ENCODE data around the gene ZFAND2B.

Gene ZFAND2B

GRCh38 chr2:219206328-219207133 is at the start of gene ZFAND2B:
ZFAND2B (plus strand) TSS chr2:219206782; CDS start chr2:219206988, 206 bp downstream.
- DNase-seq (ENCODE audit: low read depth in 3 of 3): peak; percentile 89 to 93 (median 91)

GRCh38 chr2:219157396-219157795 is 49.2 kb upstream of the ZFAND2B start:
- DNase-seq (ENCODE audit: low read depth in 3 of 3): no peak

DNA sequence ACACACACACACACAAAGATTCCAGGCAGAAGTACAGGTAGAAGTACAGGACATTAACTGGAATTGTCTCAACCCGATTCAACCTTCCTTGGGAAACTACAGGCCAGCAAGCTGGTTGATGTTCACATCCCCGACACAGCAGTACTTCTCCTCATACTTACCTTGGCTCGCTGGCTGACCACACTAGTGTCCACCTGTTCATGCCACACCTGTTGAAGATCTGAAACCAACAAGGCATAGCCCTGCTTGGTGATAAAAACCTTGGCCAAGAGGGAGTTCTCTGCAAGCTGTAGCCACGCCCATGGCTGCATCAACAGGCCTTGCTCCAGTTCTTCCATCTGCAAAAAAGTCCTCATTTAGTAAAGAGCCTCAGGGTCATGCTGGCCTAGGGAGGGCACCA is 48.6 kb upstream of the ZFAND2B start:
- DNase-seq (ENCODE audit: low read depth in 3 of 3): no peak

DNA sequence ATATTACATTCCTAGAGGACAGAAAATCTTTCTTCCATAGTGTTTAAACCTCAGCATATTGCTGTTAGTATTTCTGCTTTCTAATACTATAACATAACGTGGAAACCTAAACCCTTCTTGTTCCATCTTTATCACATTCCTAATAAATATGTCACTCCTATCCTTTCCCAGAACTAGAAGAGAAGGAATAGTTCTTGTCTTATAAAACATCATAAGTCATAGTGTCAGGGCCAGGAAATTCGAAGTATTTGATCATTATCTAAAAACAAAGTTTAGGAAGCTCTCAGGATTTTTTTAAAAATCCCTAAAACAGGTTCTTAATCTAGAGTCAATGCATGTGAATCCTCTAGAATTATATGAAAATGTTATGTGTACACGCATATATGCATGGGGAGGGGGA is 48.0 kb upstream of the ZFAND2B start:
- DNase-seq (ENCODE audit: low read depth in 3 of 3): no peak

DNA sequence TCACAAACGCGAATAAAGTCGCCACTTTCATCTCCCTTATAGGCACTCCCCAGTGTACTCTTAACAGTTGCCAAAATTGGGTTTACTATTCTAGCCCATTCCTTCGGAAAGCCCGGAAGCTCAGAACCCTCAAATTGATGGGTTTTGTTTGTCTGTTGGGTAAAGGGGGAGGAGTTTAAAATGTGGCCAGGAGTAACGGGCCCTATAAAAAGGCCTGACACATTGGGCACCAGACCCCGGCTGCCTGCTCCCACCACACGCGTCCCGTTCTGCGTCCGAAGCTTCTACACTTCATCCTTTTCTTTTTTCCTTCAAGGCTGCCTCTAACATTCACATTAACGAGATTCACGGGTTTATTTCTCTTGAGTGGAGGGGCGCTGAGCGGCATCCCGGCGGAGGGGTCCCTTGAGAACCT is 46.8 kb upstream of the ZFAND2B start:
- no peak for DNase-seq (ENCODE audit: low read depth in 3 of 3)

DNA sequence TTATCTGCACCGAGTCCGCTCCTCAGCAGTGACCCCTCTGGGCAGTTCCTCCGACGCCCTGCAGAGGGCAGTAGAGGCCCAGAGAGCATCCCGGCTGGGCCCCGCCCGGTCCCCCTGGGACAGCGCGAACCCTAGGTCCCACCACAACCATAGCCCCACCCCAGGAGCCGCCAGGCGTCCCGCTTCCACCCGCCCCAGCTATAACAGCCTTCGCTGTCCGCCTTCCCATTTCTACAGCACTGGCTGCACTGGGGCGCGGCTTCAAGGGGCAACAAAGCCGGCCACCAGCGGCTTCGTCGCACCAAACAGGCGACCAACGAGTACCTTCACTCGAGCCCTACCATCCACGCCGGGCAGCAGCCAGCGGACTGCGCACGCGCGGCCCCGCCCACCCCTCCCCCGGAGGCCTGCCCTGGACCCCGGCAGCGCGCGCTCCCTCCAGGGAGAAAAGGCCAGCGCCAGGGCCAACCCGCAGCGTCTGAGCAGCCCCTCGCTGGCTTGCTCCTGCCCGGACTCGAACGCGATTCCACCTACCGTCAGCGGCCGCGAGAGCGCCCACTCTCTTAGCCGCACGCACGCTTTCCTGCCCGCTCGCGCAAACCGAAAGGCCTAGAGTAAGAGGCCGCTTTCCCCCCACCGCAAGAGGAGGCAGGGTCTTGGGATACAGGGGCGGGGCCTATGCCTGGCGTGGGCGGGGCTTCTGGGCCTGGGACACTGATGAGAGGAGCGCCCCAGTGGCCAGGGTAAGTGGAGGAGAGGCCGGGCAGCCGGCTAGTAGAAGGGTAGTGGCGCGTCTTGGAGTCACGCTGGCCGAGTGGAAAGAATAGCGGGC is 46.2 kb upstream of the ZFAND2B start, which contains the start of gene NHEJ1:
Gene NHEJ1 (minus strand): TSS at position 630 of the 832 bp plus-strand sequence. CDS start 2,453 bp downstream, outside the sequence.
- peak; percentile 90 to 96 (median 91) for DNase-seq (ENCODE audit: low read depth in 3 of 3)

DNA sequence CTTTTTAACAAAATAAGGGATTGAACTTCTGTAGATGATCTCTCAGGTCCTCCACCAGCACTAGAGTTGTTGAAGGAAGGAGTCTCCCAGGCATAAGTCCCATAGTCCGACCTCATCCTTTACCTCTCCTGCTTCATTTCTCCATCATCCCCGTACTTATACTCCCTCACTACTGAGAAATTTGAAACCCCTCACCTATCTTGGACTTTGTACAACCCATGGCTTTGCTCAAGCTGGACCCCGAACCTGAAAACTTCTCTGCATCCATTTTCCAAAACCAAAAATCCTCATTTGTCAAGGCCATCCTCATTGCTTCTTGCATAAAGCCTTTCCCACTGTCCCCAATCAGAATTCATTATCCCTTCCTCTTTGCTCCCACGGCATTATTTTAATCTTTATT is 45.5 kb upstream of the ZFAND2B start:
- no peak for DNase-seq (ENCODE audit: low read depth in 3 of 3)

DNA sequence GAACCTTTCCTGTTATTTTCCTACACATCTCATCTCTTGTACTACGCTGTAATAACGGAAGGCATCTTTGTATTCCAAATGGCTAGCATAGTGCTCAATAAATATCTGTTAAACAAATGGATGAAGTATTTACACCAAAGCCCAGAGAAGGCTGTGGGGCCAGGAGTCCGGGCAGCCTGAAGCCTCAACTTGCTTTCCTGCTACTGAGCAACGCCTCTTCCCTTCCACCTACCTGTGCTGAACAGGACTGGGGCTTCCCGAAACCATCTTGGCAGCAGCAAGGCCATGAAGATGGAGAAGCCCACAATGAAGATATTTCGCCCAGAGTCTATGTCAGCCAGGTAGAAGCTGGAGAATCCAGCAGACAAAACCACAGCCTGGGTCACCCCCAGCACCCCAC is 43.4 kb upstream of the ZFAND2B start:
- no peak for DNase-seq (ENCODE audit: low read depth in 3 of 3)

- no peak for DNase-seq (ENCODE audit: low read depth in 3 of 3)
These were observed 41.3 kb upstream of the ZFAND2B start for GRCh38 chr2:219165058-219165911.

DNA sequence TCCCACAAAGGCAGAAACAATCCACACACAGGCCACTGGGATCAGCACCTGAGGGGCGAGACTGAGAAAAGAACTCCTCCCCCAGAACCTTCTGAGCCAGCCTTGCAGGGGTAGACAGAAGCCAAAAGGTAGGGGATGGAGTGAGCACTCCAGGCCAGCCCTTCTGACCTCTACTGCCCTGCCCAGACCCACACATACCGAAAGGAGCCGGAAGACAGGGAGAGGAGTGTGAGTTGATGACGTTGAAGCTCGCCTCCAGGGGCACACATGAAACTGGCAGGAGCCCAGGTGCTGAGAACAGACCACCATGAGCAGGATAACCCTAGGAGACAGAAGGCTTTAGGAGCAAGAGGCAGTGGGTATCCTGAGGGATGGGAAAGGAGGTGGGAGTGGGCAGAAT is 38.6 kb upstream of the ZFAND2B start:
- DNase-seq (ENCODE audit: low read depth in 3 of 3): no peak

DNA sequence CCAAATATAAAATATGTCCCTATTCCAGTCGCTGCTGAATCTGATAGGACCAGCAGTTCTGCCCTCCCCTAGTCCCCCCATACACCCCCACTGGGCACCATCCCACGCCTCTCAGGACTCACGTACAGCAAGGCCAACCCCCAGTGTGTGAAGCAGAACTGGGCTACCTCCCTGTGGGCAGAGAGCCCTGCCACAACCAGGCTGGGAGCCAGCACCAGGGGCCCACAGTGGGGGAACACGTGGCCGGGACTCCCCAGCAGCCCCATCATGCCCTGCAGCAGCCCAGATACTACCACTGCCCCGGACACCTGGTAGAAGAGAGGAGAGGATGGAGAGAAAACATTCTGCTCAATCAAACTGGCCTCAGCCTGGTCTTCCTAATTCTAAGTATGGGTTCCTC is 38.1 kb upstream of the ZFAND2B start:
- no peak for DNase-seq (ENCODE audit: low read depth in 3 of 3)

GRCh38 chr2:219168932-219169331 is 37.6 kb upstream of the ZFAND2B start:
- no peak for DNase-seq (ENCODE audit: low read depth in 3 of 3)

GRCh38 chr2:219169930-219170654 is 36.5 kb upstream of the ZFAND2B start, which contains the start of gene SLC23A3:
SLC23A3 (minus strand) TSS chr2:219170029; CDS start chr2:219169984, 45 bp downstream.
- DNase-seq (ENCODE audit: low read depth in 3 of 3): no peak

DNA sequence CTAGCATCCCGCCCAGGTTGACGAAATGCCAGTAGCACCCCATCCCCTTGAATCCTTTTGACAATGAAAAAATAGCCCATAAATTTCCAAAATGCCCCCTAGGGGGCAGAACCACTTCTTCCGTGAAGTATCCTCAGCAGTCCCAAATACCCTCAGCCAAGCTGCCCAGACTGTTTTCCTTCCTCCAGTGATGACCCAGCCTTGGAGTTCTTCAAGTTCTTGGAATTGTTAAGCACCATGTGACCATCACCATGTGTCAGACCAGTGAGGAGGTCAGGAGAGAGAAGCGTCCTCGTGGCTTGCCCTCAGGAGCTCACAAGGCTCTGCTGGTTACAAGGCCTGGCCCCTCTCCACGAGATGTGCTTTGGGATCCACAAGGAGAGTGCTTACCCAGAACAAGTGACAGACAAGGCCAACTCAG is 35.3 kb upstream of the ZFAND2B start:
- peak in 1 of 3 experiments; percentile 12 for DNase-seq (ENCODE audit: low read depth in 3 of 3)

DNA sequence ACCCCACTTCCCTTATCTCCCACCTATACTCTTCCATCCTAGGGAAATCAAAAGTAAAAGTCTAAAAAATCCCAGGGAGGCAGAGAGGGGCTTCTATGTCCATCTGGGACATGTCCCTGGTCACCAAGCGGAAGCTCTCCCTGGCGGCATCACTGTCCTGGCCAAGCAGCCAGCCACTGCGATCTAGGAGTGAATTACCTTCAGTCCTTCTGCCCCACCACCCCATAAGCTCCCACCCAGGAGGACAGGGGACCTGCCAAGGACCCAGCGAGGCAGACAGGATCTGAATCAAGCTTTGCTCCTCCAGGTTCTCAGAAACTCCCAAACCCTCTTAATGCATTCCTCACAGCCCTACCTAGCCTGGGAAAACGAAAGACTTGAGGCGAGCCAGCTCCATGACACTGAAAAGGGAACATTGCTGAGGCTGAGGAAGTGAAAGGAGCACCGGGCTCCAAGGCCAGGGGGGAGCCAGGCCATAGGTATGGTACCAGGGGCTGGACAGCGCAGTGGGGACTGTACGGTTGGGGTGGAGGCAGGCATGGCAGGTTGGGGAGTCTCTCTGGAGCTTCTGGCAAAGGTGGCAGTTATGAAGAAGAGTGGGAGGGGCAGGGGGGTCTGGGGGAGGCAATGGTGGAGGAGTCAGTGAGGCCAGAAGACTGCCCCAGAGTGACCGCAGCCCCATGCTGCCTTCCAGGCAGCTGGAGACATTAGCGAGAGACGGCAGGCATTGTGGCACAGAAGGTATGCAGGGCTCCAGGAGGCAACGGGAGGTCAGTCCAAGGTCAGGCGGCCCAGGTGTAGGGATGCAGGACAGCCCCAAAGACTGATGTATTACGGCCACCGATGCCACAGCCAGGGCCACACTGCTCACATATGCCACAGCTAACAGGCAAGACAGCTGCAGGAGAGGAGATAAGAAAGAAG is 34.1 kb upstream of the ZFAND2B start:
- no peak for DNase-seq (ENCODE audit: low read depth in 3 of 3)

- DNase-seq (ENCODE audit: low read depth in 3 of 3): no peak
These were observed 33.4 kb upstream of the ZFAND2B start for GRCh38 chr2:219173176-219173575.

DNA sequence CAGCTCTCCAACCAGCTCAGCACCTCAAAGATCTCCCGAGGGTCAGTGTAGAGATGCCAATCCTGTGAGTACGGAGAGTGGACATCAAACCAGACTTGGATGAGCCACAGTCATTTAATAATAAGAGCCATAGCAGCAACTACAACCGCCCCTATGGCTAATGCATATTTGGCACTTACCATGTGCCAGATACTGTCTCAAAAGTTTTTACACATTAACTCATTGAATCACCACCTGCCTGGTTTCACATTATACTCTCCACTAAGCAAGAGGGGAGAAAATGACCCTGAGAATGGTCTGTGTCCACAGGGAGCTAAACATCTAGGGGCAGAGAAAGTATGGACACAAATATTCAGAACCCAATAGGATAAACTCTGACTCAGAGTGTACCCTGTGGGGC is 32.4 kb upstream of the ZFAND2B start:
- no peak for DNase-seq (ENCODE audit: low read depth in 3 of 3)

GRCh38 chr2:219174801-219175200 is 31.8 kb upstream of the ZFAND2B start:
- DNase-seq (ENCODE audit: low read depth in 3 of 3): no peak

DNA sequence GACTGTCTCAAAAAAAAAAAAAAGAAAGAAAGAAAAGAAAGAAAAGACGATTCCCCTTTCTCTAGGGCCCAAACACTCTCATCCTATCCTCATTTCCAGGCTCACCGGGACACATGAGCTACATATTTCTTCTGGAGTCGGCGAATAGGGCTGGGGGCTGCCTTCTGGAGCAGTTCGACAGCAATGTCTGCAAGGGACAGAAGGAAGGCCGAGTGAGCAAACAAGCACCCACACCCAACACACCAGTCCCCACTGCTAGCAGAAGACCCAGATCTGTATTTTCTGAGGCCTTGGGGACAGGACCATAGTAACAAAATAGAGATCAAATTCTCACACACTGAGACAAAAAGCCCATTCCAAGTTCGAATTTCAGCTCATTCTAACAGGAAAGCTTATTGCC is 31.1 kb upstream of the ZFAND2B start:
- no peak for DNase-seq (ENCODE audit: low read depth in 3 of 3)
